B cell (primary cell): ENCODE measurements around the gene FTL. TPM values are rescaled to one million over a fixed set of nuclear protein-coding genes. Genes with fewer than 3 reads are reported as not detected.

Experiments used
- ATAC-seq: fragments of 200-7000 bp; cut with Tn5 transposase; one replicate; pipeline ENCODE4 v1.10.0; 2021; ENCODE audit warnings: low read depth, mild to moderate bottlenecking, moderate number of reproducible peaks, moderate library complexity
- CTCF ChIA-PET: fragments of 350-600 bp; sonication (Branson Sonifier 250); formaldehyde crosslinking; loops from one replicate; lab custom pipeline; 2021; ENCODE audit warnings: antibody characterized with exemption, inconsistent platforms; lab: Charles Lee
- POLR2A ChIA-PET: fragments of 350-600 bp; sonication (Branson Sonifier 250); formaldehyde crosslinking; loops from one replicate; lab custom pipeline; 2021; ENCODE audit warnings: antibody characterized with exemption; lab: Charles Lee
- DNase-seq: peaks from one replicate; pipeline ENCODE4 v3.0.0; 2013
- H2AFZ ChIP-seq: 2 replicates; pipeline ENCODE4 v1.6.1; 2012; ENCODE audit warnings: mild to moderate bottlenecking, low read depth, low read length; ENCODE audit not compliant: insufficient read depth, poor library complexity, severe bottlenecking
- H3K27ac ChIP-seq, 2 donors: 1 replicate in 1 of 2; 2 replicates in 1 of 2; pipeline ENCODE4 v1.5.1; 2012 to 2013; ENCODE audit warnings: low read length in 2 of 2, mild to moderate bottlenecking in 2 of 2, moderate library complexity in 1 of 2
- H3K27me3 ChIP-seq, 4 experiments: fragments of 200-600 bp in 1 of 4; sonication (generic) in 1 of 4; replicated peaks in 1 of 4; 1 replicate in 2 of 4; 2 replicates in 2 of 4; pipeline versions ENCODE4 v1.6.1 to v1.7.0; 2013 to 2016; ENCODE audit warnings: low read length in 3 of 4, mild to moderate bottlenecking in 2 of 4, mixed read lengths in 1 of 4, moderate library complexity in 1 of 4; ENCODE audit not compliant: insufficient read depth in 4 of 4, control insufficient read depth in 3 of 4; ENCODE audit errors: control extremely low read depth in 1 of 4
- H3K36me3 ChIP-seq, 2 experiments: replicated peaks in 1 of 2; 1 replicate in 1 of 2; 2 replicates in 1 of 2; pipeline versions ENCODE4 v1.6.1 to v1.7.1; 2013; ENCODE audit warnings: low read length in 1 of 2; ENCODE audit not compliant: insufficient read depth in 2 of 2, control insufficient read depth in 1 of 2; ENCODE audit errors: control extremely low read depth in 1 of 2, extremely low read depth in 1 of 2
- H3K4me1 ChIP-seq, 2 donors: fragments of 200-600 bp in 1 of 2; sonication (generic) in 1 of 2; 1 replicate in 1 of 2; 2 replicates in 1 of 2; pipeline versions ENCODE4 v1.5.1 to v1.6.1; 2013 to 2017; ENCODE audit warnings: low read length in 2 of 2; ENCODE audit not compliant: control insufficient read depth in 2 of 2, insufficient read depth in 2 of 2
- H3K4me2 ChIP-seq: replicated peaks from 2 replicates; pipeline ENCODE3; 2012; ENCODE audit warnings: mild to moderate bottlenecking, low read depth, low read length; ENCODE audit not compliant: poor library complexity, severe bottlenecking
- H3K4me3 ChIP-seq, 5 experiments: fragments of 200-600 bp in 1 of 5; sonication (generic) in 1 of 5; 1 replicate in 3 of 5; 2 replicates in 2 of 5; pipeline versions ENCODE4 v1.5.1 to v1.7.0; 2011 to 2016; ENCODE audit warnings: low read length in 4 of 5, mild to moderate bottlenecking in 4 of 5, low read depth in 2 of 5, control low read depth in 1 of 5, moderate library complexity in 1 of 5; ENCODE audit not compliant: insufficient read depth in 1 of 5; ENCODE audit errors: control extremely low read depth in 1 of 5, extremely low read depth in 1 of 5
- H3K79me2 ChIP-seq: fragments of 200-600 bp; sonication (generic); one replicate; pipeline ENCODE4 v1.6.0; 2016; ENCODE audit warnings: low read length; ENCODE audit not compliant: control insufficient read depth, insufficient read depth
- H3K9ac ChIP-seq: fragments of 200-600 bp; sonication (generic); 2 replicates; pipeline ENCODE4 v1.6.1; 2017; ENCODE audit warnings: mild to moderate bottlenecking, low read length, moderate library complexity
- H3K9me3 ChIP-seq, 3 donors: one replicate each; pipeline versions ENCODE4 v1.6.1 to v1.7.1; 2013; ENCODE audit warnings: low read length in 2 of 3; ENCODE audit not compliant: control insufficient read depth in 2 of 3, insufficient read depth in 1 of 3; ENCODE audit errors: control extremely low read depth in 1 of 3
- H4K20me1 ChIP-seq: 2 replicates; pipeline ENCODE4 v1.6.0; 2012; ENCODE audit warnings: mild to moderate bottlenecking, low read length; ENCODE audit not compliant: insufficient read depth, control insufficient read depth, poor library complexity, severe bottlenecking
- H3K27ac Mint-ChIP-seq: one replicate; pipeline ENCODE4 v1.8.0; 2021; ENCODE audit warnings: mixed read lengths
- H3K27me3 Mint-ChIP-seq: one replicate; pipeline ENCODE4 v1.8.0; 2021; ENCODE audit warnings: mixed read lengths
- H3K4me1 Mint-ChIP-seq: one replicate; pipeline ENCODE4 v1.8.0; 2021; ENCODE audit warnings: mixed read lengths
- H3K4me3 Mint-ChIP-seq: one replicate; pipeline ENCODE4 v1.8.0; 2021; ENCODE audit warnings: mixed read lengths
- H3K9me3 Mint-ChIP-seq: one replicate; pipeline ENCODE4 v1.8.0; 2022; ENCODE audit warnings: mixed read lengths; ENCODE audit not compliant: insufficient read depth
- CTCF ChIP-seq: fragments of 200-600 bp; IDR thresholded peaks from one replicate; pipeline ENCODE4 v1.8.0; 2022; ENCODE audit warnings: antibody characterized with exemption, mild to moderate bottlenecking
- EZH2 ChIP-seq: IDR thresholded peaks from 2 replicates; pipeline ENCODE4 v1.6.1; 2012; ENCODE audit warnings: borderline replicate concordance, low read depth, mild to moderate bottlenecking, moderate library complexity, low read length; ENCODE audit not compliant: insufficient read depth, poor library complexity, severe bottlenecking
- WGBS: methylation state at CpG from one replicate; pipeline ENCODE4 v1.1.5; 2013; ENCODE audit warnings: missing lambda C conversion rate; ENCODE audit not compliant: insufficient coverage; 5-methylcytosine and 5-hydroxymethylcytosine counted together
- intact Hi-C: fragments of 100-400 bp; cut with micrococcal nuclease; formaldehyde crosslinking; loops from one replicate; pipeline ENCODE4 v1.10.0; 2022
- polyA plus RNA-seq: library from polyadenylated mRNA; depleted of rRNA; stranded (reverse); fragments of >200 nt; gene quantifications from 2 replicates; pipeline ENCODE4 v1.2.3, GENCODE V29; 2012
- total RNA-seq, 2 donors: library from RNA; stranded (reverse); fragments of 120-200 nt in 1 of 2; gene quantifications; 1 replicate in 1 of 2; 2 replicates in 1 of 2; pipeline versions ENCODE4 v1.2.3 to v1.2.4, GENCODE V29; 2013 to 2022

FTL gene
- total and polyA plus RNA-seq, 2 donors (not counting 1 experiment from before 2014, with no cell fraction given) = 832 to 937 TPM

- Histone ChIP-seq H3K79me2 (no peaks in the 10 kb centered on the region), H3K4me1 (no peaks in the 10 kb centered on the region), H3K9me3 (no peaks in the 10 kb centered on the region), H3K4me3 (no peak overlapping the region), H3K27me3 (no peaks in the 10 kb centered on the region), H3K27ac (no peak overlapping the region), H3K36me3 (peaks cover 0 to 54% of the 10 kb centered on the region in 2 experiments), H4K20me1 (no peaks in the 10 kb centered on the region), H2AFZ (no peak overlapping the region), H3K4me2 (no peak overlapping the region), H3K9ac (no peak overlapping the region)
- no peak for DNase-seq
- TF ChIP-seq CTCF (no peak), EZH2 (no peak)
- intact Hi-C loops = no loop called here
- no peaks in the 10 kb centered on the region for H3K27me3 Mint-ChIP-seq
- H3K27ac Mint-ChIP-seq = no peak overlapping the region
- POLR2A ChIA-PET = no interaction called here
- no peaks in the 10 kb centered on the region for H3K9me3 Mint-ChIP-seq
- H3K4me3 Mint-ChIP-seq = no peak overlapping the region
- no peak for ATAC-seq
- WGBS = 97% methylated on average over 18 of the region's 18 CpGs
- CTCF ChIA-PET = interaction anchor here (2.7 kb wide), 1 partner anchor 10 kb away, joined by 10 read pairs; no protein-coding TSS in a partner anchor
- no peaks in the 10 kb centered on the region for H3K4me1 Mint-ChIP-seq
Observed at GRCh38 chr19:49009828-49010227, 44.7 kb downstream of the FTL start.

- H3K4me2 ChIP-seq = no peak overlapping the region
- intact Hi-C loops = no loop called here
- Mint-ChIP-seq H3K4me3 (no peak overlapping the region), H3K27ac (no peak overlapping the region), H3K27me3 (no peaks in the 10 kb centered on the region), H3K4me1 (no peaks in the 10 kb centered on the region), H3K9me3 (no peaks in the 10 kb centered on the region)
- no peak overlapping the region for H3K9ac ChIP-seq
- peaks cover 0 to 49% of the 10 kb centered on the region in 2 experiments for H3K36me3 ChIP-seq
- H3K27ac ChIP-seq = no peak overlapping the region
- H3K4me1 ChIP-seq = no peaks in the 10 kb centered on the region
- TF ChIP-seq CTCF (no peak), EZH2 (no peak)
- no peaks in the 10 kb centered on the region for H3K27me3 ChIP-seq
- no peak for DNase-seq
- WGBS = 92% methylated on average over 18 of the region's 18 CpGs
- POLR2A ChIA-PET = no interaction called here
- H4K20me1 ChIP-seq = no peaks in the 10 kb centered on the region
- no peak overlapping the region for H3K4me3 ChIP-seq
- ATAC-seq = no peak
- H3K9me3 ChIP-seq = no peaks in the 10 kb centered on the region
- CTCF ChIA-PET = interaction anchor here (2.7 kb wide), 1 partner anchor 11 kb away, joined by 10 read pairs; no protein-coding TSS in a partner anchor
- no peak overlapping the region for H2AFZ ChIP-seq
- no peaks in the 10 kb centered on the region for H3K79me2 ChIP-seq
Observed at GRCh38 chr19:49010453-49010852, 45.3 kb downstream of the FTL start.
